Activated B cell treated with CpG ODN at 0.5 μM for 24 hours (primary cell): ENCODE data around the gene ZHX3. TPM values are rescaled to one million over a fixed set of nuclear protein-coding genes. Genes with fewer than 3 reads are reported as not detected.

Experiments used
- ATAC-seq: fragments of 200-7000 bp; cut with Tn5 transposase; one replicate; pipeline ENCODE4 v1.10.0; 2021; ENCODE audit warnings: low read depth, mild to moderate bottlenecking, moderate library complexity
- CTCF ChIA-PET: fragments of 350-600 bp; sonication (Branson Sonifier 250); formaldehyde crosslinking; loops from one replicate; lab custom pipeline; 2021; ENCODE audit warnings: antibody characterized with exemption; lab: Charles Lee
- POLR2A ChIA-PET: fragments of 350-600 bp; sonication (Branson Sonifier 250); formaldehyde crosslinking; loops from one replicate; lab custom pipeline; 2021; ENCODE audit warnings: antibody characterized with exemption; lab: Charles Lee
- DNase-seq: peaks from one replicate; pipeline ENCODE4 v3.0.0; 2022
- H3K27ac Mint-ChIP-seq: one replicate; pipeline ENCODE4 v1.8.0; 2020; ENCODE audit warnings: mixed read lengths
- H3K27me3 Mint-ChIP-seq: one replicate; pipeline ENCODE4 v1.8.0; 2021; ENCODE audit warnings: mixed read lengths
- H3K36me3 Mint-ChIP-seq: one replicate; pipeline ENCODE4 v1.8.0; 2021; ENCODE audit warnings: low read depth, mixed read lengths
- H3K4me1 Mint-ChIP-seq: one replicate; pipeline ENCODE4 v1.8.0; 2021; ENCODE audit warnings: mixed read lengths
- H3K4me3 Mint-ChIP-seq: one replicate; pipeline ENCODE4 v1.8.0; 2020; ENCODE audit warnings: mild to moderate bottlenecking, mixed read lengths
- H3K9me3 Mint-ChIP-seq: one replicate; pipeline ENCODE4 v1.8.0; 2020; ENCODE audit warnings: mixed read lengths
- intact Hi-C: fragments of 100-400 bp; cut with micrococcal nuclease; formaldehyde crosslinking; loops from one replicate; pipeline ENCODE4 v1.15.1; 2024
- total RNA-seq: library from RNA; stranded (reverse); gene quantifications from 2 replicates; pipeline ENCODE4 v1.2.3, GENCODE V29; 2022
- TF ChIP-seq, protein P1 (sequence below): fragments of 200-600 bp; IDR thresholded peaks from one replicate; pipeline ENCODE4 v1.8.0; 2022; ENCODE audit warnings: antibody characterized with exemption, mild to moderate bottlenecking

ZHX3 gene
- total RNA-seq, 1 donor from 2014 or later: 21.2 TPM

DNA sequence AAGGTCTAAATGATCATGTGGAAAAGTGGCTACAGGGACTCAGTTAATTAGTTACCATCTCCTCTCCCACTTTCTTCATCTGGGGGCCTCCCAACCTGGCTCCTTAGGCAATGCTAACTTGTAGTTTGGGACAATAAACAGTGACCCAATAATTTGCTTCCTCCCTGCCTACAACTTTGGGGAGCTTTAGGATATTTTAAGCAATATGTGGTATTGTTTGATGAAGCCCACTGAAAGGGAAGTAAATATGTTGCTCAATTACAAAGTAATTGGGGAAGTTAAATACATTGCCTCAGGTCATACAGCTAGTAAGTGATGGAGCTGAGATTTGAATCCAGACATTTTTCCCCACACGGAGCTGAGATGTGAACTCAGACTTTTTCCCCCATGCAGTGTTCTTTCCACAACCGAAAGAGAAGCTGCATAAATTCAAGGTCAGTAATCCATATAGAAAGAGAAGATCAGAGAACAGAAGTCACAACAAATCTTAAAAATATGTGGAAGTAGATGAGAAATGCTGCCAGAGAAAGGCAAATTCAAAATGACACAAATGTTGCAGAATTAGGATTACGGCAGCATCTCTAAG is 26.6 kb downstream of the ZHX3 start:
- Mint-ChIP-seq H3K4me3 (no peak overlapping the region), H3K4me1 (peaks cover 5% of the 10 kb centered on the region), H3K36me3 (peaks cover 5% of the 10 kb centered on the region), H3K27me3 (no peaks in the 10 kb centered on the region), H3K27ac (no peak overlapping the region), H3K9me3 (peaks cover 10% of the 10 kb centered on the region)
- no peak for ATAC-seq
- TF ChIP-seq, protein P1, sequence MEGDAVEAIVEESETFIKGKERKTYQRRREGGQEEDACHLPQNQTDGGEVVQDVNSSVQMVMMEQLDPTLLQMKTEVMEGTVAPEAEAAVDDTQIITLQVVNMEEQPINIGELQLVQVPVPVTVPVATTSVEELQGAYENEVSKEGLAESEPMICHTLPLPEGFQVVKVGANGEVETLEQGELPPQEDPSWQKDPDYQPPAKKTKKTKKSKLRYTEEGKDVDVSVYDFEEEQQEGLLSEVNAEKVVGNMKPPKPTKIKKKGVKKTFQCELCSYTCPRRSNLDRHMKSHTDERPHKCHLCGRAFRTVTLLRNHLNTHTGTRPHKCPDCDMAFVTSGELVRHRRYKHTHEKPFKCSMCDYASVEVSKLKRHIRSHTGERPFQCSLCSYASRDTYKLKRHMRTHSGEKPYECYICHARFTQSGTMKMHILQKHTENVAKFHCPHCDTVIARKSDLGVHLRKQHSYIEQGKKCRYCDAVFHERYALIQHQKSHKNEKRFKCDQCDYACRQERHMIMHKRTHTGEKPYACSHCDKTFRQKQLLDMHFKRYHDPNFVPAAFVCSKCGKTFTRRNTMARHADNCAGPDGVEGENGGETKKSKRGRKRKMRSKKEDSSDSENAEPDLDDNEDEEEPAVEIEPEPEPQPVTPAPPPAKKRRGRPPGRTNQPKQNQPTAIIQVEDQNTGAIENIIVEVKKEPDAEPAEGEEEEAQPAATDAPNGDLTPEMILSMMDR: no peak
- no peak for DNase-seq
- CTCF ChIA-PET: no interaction called here
- intact Hi-C loops: no loop called here
- POLR2A ChIA-PET: interaction anchor here (0.6 to 0.8 kb wide), 3 partner anchors 21 to 39 kb away, joined by 3 to 4 read pairs (median 3); no protein-coding TSS in a partner anchor

DNA sequence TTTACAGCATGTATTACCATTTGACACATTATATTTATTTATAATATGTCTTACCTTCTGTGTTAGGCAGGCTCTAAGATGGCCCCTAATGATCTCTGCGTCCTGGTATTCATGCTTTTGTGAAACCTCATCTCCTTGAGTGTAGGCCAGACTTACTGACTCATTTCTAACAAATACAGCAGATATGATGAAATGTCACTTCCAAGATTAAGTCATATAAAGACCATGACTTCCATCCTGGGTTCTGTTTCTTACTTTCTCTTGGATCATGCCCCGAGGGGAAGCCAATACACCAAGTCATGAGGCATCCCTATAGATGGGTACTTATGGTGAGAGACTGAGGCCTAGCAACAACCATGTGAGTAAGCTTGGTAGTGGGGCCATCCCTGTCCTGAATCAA is 30.2 kb downstream of the ZHX3 start:
- CTCF ChIA-PET: no interaction called here
- TF ChIP-seq, protein P1: no peak
- peaks cover 5% of the 10 kb centered on the region for H3K4me1 Mint-ChIP-seq

DNA sequence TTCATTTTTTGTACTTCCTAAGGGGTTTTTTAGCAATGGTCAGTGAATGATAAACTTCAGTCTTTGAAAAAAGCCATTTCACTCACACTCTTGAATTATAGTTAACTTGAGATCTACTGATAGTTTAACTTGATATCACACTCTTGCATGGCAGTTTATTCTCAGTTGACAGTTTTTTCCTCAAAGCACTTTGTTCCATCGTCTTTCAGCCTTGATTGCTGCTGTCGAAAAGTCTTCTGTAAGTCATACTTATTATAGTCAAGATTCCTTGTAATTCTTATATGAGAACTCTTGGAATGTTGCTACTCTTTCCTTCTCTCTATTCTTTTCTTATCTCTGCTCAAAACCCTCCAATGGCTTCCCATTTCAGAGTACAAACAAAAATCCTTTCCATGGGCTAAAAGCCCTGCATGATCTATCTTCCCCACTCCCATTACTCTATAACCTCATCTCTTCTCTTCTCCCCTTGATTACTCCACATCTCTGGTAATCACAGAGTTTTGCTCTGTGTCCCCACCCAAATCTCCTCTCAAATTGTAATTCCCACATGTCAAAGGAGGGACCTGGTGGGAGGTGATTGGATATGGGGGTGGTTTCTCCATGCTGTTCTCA is 31.2 kb downstream of the ZHX3 start:
- no peak overlapping the region for H3K27ac Mint-ChIP-seq
- peaks cover 6% of the 10 kb centered on the region for H3K36me3 Mint-ChIP-seq
- intact Hi-C loops: no loop called here
- no peak for DNase-seq
- TF ChIP-seq, protein P1: no peak
- ChIA-PET CTCF (no interaction called here), POLR2A (no interaction called here)
- peaks cover 5% of the 10 kb centered on the region for H3K4me1 Mint-ChIP-seq
- H3K27me3 Mint-ChIP-seq: no peaks in the 10 kb centered on the region
- no peak for ATAC-seq
- peaks cover 12% of the 10 kb centered on the region for H3K9me3 Mint-ChIP-seq
- H3K4me3 Mint-ChIP-seq: no peak overlapping the region

More for the DNA sequence above, 30.2 kb downstream of the ZHX3 start:
- intact Hi-C loops: no loop called here
- peaks cover 12% of the 10 kb centered on the region for H3K9me3 Mint-ChIP-seq
- no peak for DNase-seq
- no peak overlapping the region for H3K4me3 Mint-ChIP-seq
- no peak for ATAC-seq
- H3K36me3 Mint-ChIP-seq: peaks cover 6% of the 10 kb centered on the region
- H3K27me3 Mint-ChIP-seq: no peaks in the 10 kb centered on the region
- POLR2A ChIA-PET: no interaction called here
- H3K27ac Mint-ChIP-seq: no peak overlapping the region

DNA sequence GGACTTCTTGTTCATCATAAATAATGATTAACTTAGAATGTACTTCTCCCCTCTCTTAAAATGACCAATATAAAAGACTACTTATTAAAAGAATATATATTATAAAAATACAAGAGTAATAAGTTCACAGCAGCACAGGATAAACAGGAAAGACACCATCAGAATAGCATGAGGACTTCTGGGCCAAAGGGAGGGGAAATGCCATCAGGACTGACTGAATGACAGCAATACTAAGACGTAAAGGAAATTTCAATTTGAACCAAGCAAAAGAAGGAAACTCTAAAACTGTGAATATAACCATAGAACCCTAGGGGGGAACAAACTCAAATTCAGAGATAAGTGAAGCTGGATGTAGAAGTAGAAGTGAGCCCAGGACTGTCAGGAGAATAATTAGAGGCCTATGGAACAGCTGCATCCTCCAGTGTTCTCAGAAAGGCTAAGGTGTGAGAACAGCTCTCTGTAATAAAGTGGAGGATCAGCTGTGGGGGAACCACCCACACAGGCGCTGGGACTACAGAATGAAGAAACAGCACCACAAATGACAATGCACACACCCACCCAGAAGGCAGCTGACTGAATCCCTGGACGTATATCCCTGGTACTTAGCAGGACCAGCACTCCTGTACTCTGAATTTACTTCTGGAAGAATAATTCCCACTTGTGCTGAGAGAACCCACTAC is 37.8 kb downstream of the ZHX3 start:
- Mint-ChIP-seq H3K4me1 (peaks cover 7% of the 10 kb centered on the region), H3K9me3 (no peaks in the 10 kb centered on the region), H3K27ac (no peak overlapping the region), H3K27me3 (no peaks in the 10 kb centered on the region), H3K36me3 (no peaks in the 10 kb centered on the region), H3K4me3 (no peak overlapping the region)
- POLR2A ChIA-PET: interaction anchor here (0.6 kb wide), 1 partner anchor 43 kb away, joined by 3 read pairs; no protein-coding TSS in a partner anchor
- DNase-seq: no peak
- TF ChIP-seq, protein P1: no peak
- intact Hi-C loops: no loop called here
- ATAC-seq: no peak
- CTCF ChIA-PET: no interaction called here

DNA sequence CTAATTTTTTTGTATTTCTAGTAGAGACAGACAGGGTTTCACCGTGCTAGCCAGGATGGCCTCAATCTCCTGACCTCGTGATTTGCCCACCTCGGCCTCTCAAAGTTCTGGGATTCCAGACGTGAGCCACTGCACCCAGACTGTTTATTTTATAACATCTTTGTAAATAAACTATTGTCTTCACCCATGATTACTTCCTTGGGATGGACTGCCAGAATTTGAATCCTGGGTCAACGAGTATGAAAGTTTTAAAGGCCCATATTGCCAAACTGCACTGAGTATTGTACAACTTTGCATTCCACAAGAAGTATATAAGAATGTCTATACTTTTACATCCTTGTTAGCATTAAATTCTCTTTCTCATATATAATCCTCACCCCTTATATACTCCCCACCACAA is 38.6 kb downstream of the ZHX3 start:
- Mint-ChIP-seq H3K4me1 (peaks cover 7% of the 10 kb centered on the region), H3K36me3 (no peaks in the 10 kb centered on the region), H3K9me3 (no peaks in the 10 kb centered on the region), H3K4me3 (no peak overlapping the region), H3K27me3 (no peaks in the 10 kb centered on the region), H3K27ac (no peak overlapping the region)
- intact Hi-C loops: no loop called here
- POLR2A ChIA-PET: interaction anchor here (0.7 kb wide), 1 partner anchor 32 kb away, joined by 3 read pairs; no protein-coding TSS in a partner anchor
- ATAC-seq: no peak
- TF ChIP-seq, protein P1: no peak
- no peak for DNase-seq
- CTCF ChIA-PET: no interaction called here
